GM12878 (cell line): ENCODE data around the gene KLHL26. TPM values are rescaled to one million over a fixed set of nuclear protein-coding genes. Genes with fewer than 3 reads are reported as not detected.

Source experiments
- ATAC-seq: fragments of 200-7000 bp; cut with Tn5 transposase; 3 replicates; pipeline ENCODE4 v1.9.1; 2020; ENCODE audit warnings: mild to moderate bottlenecking, moderate library complexity
- BruUV-seq: library from RNA; stranded (reverse); fragments of 400-500 nt; replicated peaks from 2 replicates; lab custom pipeline; 2021; lab: Mats Ljungman, UMichigan
- CTCF ChIA-PET: fragments of 300-600 bp; sonication (Branson Sonifier 250); formaldehyde crosslinking; extraction: SDS; loops from one replicate; lab custom pipeline; 2021; ENCODE audit warnings: inconsistent platforms; lab: Yijun Ruan, JAX
- POLR2A ChIA-PET: fragments of 350-600 bp; formaldehyde crosslinking; extraction: SDS; loops from one replicate; lab custom pipeline; 2021; ENCODE audit warnings: inconsistent platforms; lab: Charles Lee
- RAD21 ChIA-PET: fragments of 300-600 bp; sonication (Branson Sonifier 250); formaldehyde crosslinking; loops from one replicate; lab custom pipeline; 2023; ENCODE audit warnings: antibody characterized with exemption; ENCODE audit not compliant: unreplicated experiment; lab: Charles Lee
- SMC1A ChIA-PET: fragments of 300-600 bp; sonication (Branson Sonifier 250); formaldehyde crosslinking; loops from one replicate; lab custom pipeline; 2023; ENCODE audit not compliant: unreplicated experiment, uncharacterized antibody; lab: Charles Lee
- DNase-seq: peaks from one replicate; pipeline ENCODE4 v3.0.0-alpha.2; 2011; ENCODE audit warnings: low read depth, low spot score
- FAIRE-seq: peaks from 3 replicates; lab custom pipeline; 2011; peaks lifted over from hg19 to GRCh38; lab: Jason Lieb, UNC
- H2AFZ ChIP-seq: 2 replicates; pipeline ENCODE4 v1.6.0; 2011; ENCODE audit warnings: low read depth, low read length, control low read depth; ENCODE audit not compliant: control insufficient read depth
- H3K27ac ChIP-seq: 2 replicates; pipeline ENCODE4 v1.5.1; 2011; ENCODE audit warnings: control low read depth; ENCODE audit not compliant: control insufficient read depth, insufficient read depth
- H3K27me3 ChIP-seq, 2 experiments: replicated peaks in 1 of 2; 2 replicates each; pipeline versions ENCODE4 v1.6.0 to v1.6.1; 2011; ENCODE audit warnings: low read length in 1 of 2; ENCODE audit not compliant: control insufficient read depth in 2 of 2, insufficient read depth in 2 of 2
- H3K36me3 ChIP-seq, 2 experiments: 2 replicates each; pipeline ENCODE4 v1.5.1; 2011; ENCODE audit warnings: low read length in 1 of 2; ENCODE audit not compliant: control insufficient read depth in 2 of 2, insufficient read depth in 2 of 2
- H3K4me1 ChIP-seq: 2 replicates; pipeline ENCODE4 v1.6.1; 2011; ENCODE audit warnings: mild to moderate bottlenecking, low read length, moderate library complexity, mixed read lengths; ENCODE audit not compliant: control insufficient read depth, insufficient read depth
- H3K4me2 ChIP-seq: 2 replicates; pipeline ENCODE4 v1.6.0; 2011; ENCODE audit warnings: control low read depth; ENCODE audit not compliant: control insufficient read depth, insufficient read depth
- H3K4me3 ChIP-seq: fragments of 200-600 bp; sonication (generic); 2 replicates; pipeline ENCODE4 v1.5.1; 2016
- H3K79me2 ChIP-seq: 2 replicates; pipeline ENCODE4 v1.6.0; 2011; ENCODE audit warnings: low read length; ENCODE audit not compliant: control insufficient read depth, insufficient read depth
- H3K9ac ChIP-seq: 2 replicates; pipeline ENCODE4 v1.8.0; 2011; ENCODE audit warnings: low read length, control low read depth, mixed read lengths; ENCODE audit not compliant: control insufficient read depth, insufficient read depth
- H3K9me3 ChIP-seq: replicated peaks from 3 replicates; pipeline ENCODE4 v1.5.1; 2011; ENCODE audit warnings: mild to moderate bottlenecking, low read length; ENCODE audit not compliant: control insufficient read depth, insufficient read depth
- H4K20me1 ChIP-seq: 2 replicates; pipeline ENCODE4 v1.6.0; 2011; ENCODE audit not compliant: control insufficient read depth, insufficient read depth
- PAX8 ChIP-seq: fragments of 450-650 bp; IDR thresholded peaks from 2 replicates; pipeline ENCODE4 v1.6.1; 2017; ENCODE audit warnings: mild to moderate bottlenecking, moderate library complexity
- SMAD1 ChIP-seq: fragments of 450-650 bp; IDR thresholded peaks from 2 replicates; pipeline ENCODE4 v1.6.1; 2018; ENCODE audit warnings: mild to moderate bottlenecking, low read depth; ENCODE audit not compliant: partially characterized antibody
- SUZ12 ChIP-seq: fragments of 200-600 bp; sonication (generic); IDR thresholded peaks from one replicate; pipeline ENCODE4 v1.6.1; 2018; ENCODE audit warnings: antibody characterized with exemption, mild to moderate bottlenecking; ENCODE audit not compliant: unreplicated experiment
- ZNF274 ChIP-seq: IDR thresholded peaks from one replicate; pipeline ENCODE4 v1.8.0; 2011; ENCODE audit not compliant: insufficient read length, insufficient read depth
- WGBS: methylation state at CpG from one replicate; pipeline ENCODE4 v1.1.6; 2016; ENCODE audit warnings: low lambda C conversion rate; ENCODE audit not compliant: insufficient replicate concordance, insufficient coverage; ENCODE audit errors: missing lambda C conversion rate; 5-methylcytosine and 5-hydroxymethylcytosine counted together
- in situ Hi-C: fragments of 300-500 bp; cut with MboI; formaldehyde crosslinking; loops from 9 replicates; pipeline ENCODE4 v1.14.3; 2018; ENCODE audit warnings: mixed read lengths
- intact Hi-C: fragments of 100-400 bp; cut with micrococcal nuclease; formaldehyde crosslinking; loops from one replicate; pipeline ENCODE4 v1.14.2; 2022; ENCODE audit not compliant: unreplicated experiment
- polyA plus RNA-seq, 11 experiments: library from polyadenylated mRNA; depleted of rRNA in 4 of 11; unstranded in 6 of 11; stranded (reverse) in 5 of 11; fragments of >200 nt; fragmentation: Nextera tagmentation in 4 of 11; fragmentation: Illumina TruSeq in 1 of 11; extraction: Ambion mirVana in 4 of 11; extraction: Trizol in 1 of 11; gene quantifications; 1 replicate in 1 of 11; 2 replicates in 10 of 11; pipeline versions ENCODE4 v1.2.1 to v1.2.3, GENCODE V29; 2011 to 2016; ENCODE audit warnings: inconsistent platforms in 2 of 11, missing spikeins in 2 of 11, low read depth in 1 of 11
- total RNA-seq, 4 experiments: library from RNA; depleted of rRNA in 3 of 4; stranded (reverse); fragments of >200 nt in 3 of 4; fragmentation: Illumina TruSeq in 1 of 4; extraction: Trizol in 1 of 4; gene quantifications; 2 replicates each; pipeline versions ENCODE4 v1.2.1 to v1.2.3, GENCODE V29; 2013 to 2021
- TF ChIP-seq, protein P1 (sequence below): fragments of 450-650 bp; conservative IDR thresholded peaks from 2 replicates; pipeline ENCODE4 v1.6.1; 2017; ENCODE audit warnings: mild to moderate bottlenecking, moderate library complexity

Gene KLHL26
- total and polyA plus RNA-seq, 10 of the 15 experiments (the other 5 are each of a cell fraction or from before 2014, with no cell fraction given): 0.18 to 14.6 (median 2.9) TPM

DNA sequence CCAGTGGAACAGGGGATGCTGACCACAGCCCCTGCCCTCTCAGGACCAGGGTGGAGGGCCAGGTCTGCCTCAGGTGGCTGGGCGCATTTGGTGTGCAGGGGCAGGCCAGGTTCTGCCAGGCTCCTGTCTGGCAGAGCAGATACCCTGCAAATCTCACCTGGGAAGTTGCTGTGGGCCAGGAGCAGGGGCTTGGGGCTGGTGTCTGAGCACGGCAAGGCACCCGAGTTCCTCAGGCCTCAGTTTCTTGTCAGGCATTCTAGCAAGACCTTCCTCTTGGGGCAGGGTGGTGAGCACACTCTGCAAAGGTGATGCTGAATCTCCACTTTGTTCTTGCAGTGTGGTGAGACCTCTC, 47.8 kb downstream of the KLHL26 start:
- Histone ChIP-seq H3K79me2 (no peaks in the 10 kb centered on the region; the same call in 1 of the 2 replicates), H3K27me3 (no peaks in the 10 kb centered on the region), H3K4me2 (peak overlapping the region; percentile 94), H3K27ac (no peak overlapping the region), H3K4me1 (peaks cover 12% of the 10 kb centered on the region), H3K9ac (no peak overlapping the region), H2AFZ (no peak overlapping the region), H4K20me1 (no peaks in the 10 kb centered on the region), H3K9me3 (no peaks in the 10 kb centered on the region), H3K36me3 (no peaks in the 10 kb centered on the region), H3K4me3 (peak overlapping the region; percentile 68; the same call in 1 of the 2 replicates)
- ChIA-PET RAD21 (no interaction called here), CTCF (interaction anchor here (0.9 kb wide), 1 partner anchor 233 kb away, joined by 3 read pairs; no protein-coding TSS in a partner anchor), SMC1A (no interaction called here), POLR2A (no interaction called here)
- ATAC-seq (no peak), DNase-seq (no peak), FAIRE-seq (no peak)
- TF ChIP-seq ZNF274 (no peak), SUZ12 (no peak), PAX8 (no peak), SMAD1 (no peak)
- TF ChIP-seq, protein P1, sequence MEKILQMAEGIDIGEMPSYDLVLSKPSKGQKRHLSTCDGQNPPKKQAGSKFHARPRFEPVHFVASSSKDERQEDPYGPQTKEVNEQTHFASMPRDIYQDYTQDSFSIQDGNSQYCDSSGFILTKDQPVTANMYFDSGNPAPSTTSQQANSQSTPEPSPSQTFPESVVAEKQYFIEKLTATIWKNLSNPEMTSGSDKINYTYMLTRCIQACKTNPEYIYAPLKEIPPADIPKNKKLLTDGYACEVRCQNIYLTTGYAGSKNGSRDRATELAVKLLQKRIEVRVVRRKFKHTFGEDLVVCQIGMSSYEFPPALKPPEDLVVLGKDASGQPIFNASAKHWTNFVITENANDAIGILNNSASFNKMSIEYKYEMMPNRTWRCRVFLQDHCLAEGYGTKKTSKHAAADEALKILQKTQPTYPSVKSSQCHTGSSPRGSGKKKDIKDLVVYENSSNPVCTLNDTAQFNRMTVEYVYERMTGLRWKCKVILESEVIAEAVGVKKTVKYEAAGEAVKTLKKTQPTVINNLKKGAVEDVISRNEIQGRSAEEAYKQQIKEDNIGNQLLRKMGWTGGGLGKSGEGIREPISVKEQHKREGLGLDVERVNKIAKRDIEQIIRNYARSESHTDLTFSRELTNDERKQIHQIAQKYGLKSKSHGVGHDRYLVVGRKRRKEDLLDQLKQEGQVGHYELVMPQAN: no peak
- BruUV-seq: no TSS peak
- 67% methylated on average over 3 of the region's 3 CpGs for WGBS
- in situ Hi-C loops: no loop called here
- intact Hi-C loops: loop anchor here (10.0 kb wide), 1 partner anchor 160 kb away; no protein-coding TSS in a partner anchor
